PC-3 (cell line): ENCODE data around the gene CCL24. TPM values are rescaled to one million over a fixed set of nuclear protein-coding genes. Genes with fewer than 3 reads are reported as not detected.

ENCODE experiments used
- ATAC-seq: fragments of 200-7000 bp; cut with Tn5 transposase; 2 replicates; pipeline ENCODE4 v1.9.1; 2020; ENCODE audit warnings: mild to moderate bottlenecking, moderate library complexity
- Bru-seq: library from RNA; stranded (reverse); fragments of 400-500 nt; gene quantifications from one replicate; lab custom pipeline; 2021; lab: Mats Ljungman, UMichigan
- BruChase-seq, 2 experiments: library from RNA; stranded (reverse); fragments of 400-500 nt; gene quantifications; one replicate each; lab custom pipeline; 2021; lab: Mats Ljungman, UMichigan
- BruUV-seq: library from RNA; stranded (reverse); fragments of 400-500 nt; replicated peaks from 2 replicates; lab custom pipeline; 2021; lab: Mats Ljungman, UMichigan
- CTCF ChIA-PET: fragments of 300-600 bp; sonication (Branson Sonifier 250); formaldehyde crosslinking; loops from one replicate; lab custom pipeline; 2022; ENCODE audit warnings: antibody characterized with exemption; lab: Charles Lee
- POLR2A ChIA-PET: fragments of 300-600 bp; sonication (Branson Sonifier 250); formaldehyde crosslinking; loops from one replicate; lab custom pipeline; 2022; ENCODE audit warnings: antibody characterized with exemption; ENCODE audit not compliant: unreplicated experiment; lab: Charles Lee
- DNase-seq: peaks from one replicate; pipeline ENCODE4 v3.0.0-alpha.2; 2015
- H2AFZ ChIP-seq: fragments of 300-600 bp; sonication (generic); 2 replicates; pipeline ENCODE4 v1.6.0; 2016; ENCODE audit warnings: antibody characterized with exemption, low read length
- H3F3A ChIP-seq: fragments of 300-600 bp; sonication (generic); one replicate; pipeline ENCODE4 v1.6.0; 2017; ENCODE audit warnings: antibody characterized with exemption, low read length, control low read depth, mild to moderate bottlenecking; ENCODE audit not compliant: unreplicated experiment
- H3K27ac ChIP-seq: fragments of 300-600 bp; sonication (generic); 2 replicates; pipeline ENCODE4 v1.5.1; 2016; ENCODE audit warnings: mild to moderate bottlenecking, low read length
- H3K27me3 ChIP-seq: fragments of 300-600 bp; sonication (generic); 2 replicates; pipeline ENCODE4 v1.6.1; 2016; ENCODE audit warnings: low read length, mixed read lengths
- H3K36me3 ChIP-seq: fragments of 300-600 bp; sonication (generic); 2 replicates; pipeline ENCODE4 v1.6.1; 2016; ENCODE audit warnings: low read depth, mixed run types, low read length, mixed read lengths
- H3K4me1 ChIP-seq: fragments of 300-600 bp; sonication (generic); 2 replicates; pipeline ENCODE4 v1.5.1; 2016; ENCODE audit warnings: low read length; ENCODE audit not compliant: insufficient read depth
- H3K4me2 ChIP-seq: fragments of 300-600 bp; sonication (generic); 2 replicates; pipeline ENCODE4 v1.6.0; 2016; ENCODE audit warnings: low read length
- H3K4me3 ChIP-seq: fragments of 300-600 bp; sonication (generic); 2 replicates; pipeline ENCODE4 v1.5.1; 2016; ENCODE audit warnings: mild to moderate bottlenecking, low read length, mixed read lengths
- H3K79me2 ChIP-seq: fragments of 300-600 bp; sonication (generic); 2 replicates; pipeline ENCODE4 v1.6.1; 2017; ENCODE audit warnings: low read length, mixed read lengths
- H3K9ac ChIP-seq: fragments of 300-600 bp; sonication (generic); 2 replicates; pipeline ENCODE4 v1.6.0; 2016; ENCODE audit warnings: mild to moderate bottlenecking, low read length
- H3K9me2 ChIP-seq: fragments of 300-600 bp; sonication (generic); replicated peaks from 2 replicates; pipeline ENCODE4 v1.6.1; 2016; ENCODE audit warnings: mixed run types, low read length, mixed read lengths
- H3K9me3 ChIP-seq: fragments of 300-600 bp; sonication (generic); 2 replicates; pipeline ENCODE4 v1.6.1; 2016; ENCODE audit warnings: low read length, mixed read lengths
- H4K20me1 ChIP-seq: fragments of 300-600 bp; sonication (generic); 2 replicates; pipeline ENCODE4 v1.6.1; 2016; ENCODE audit warnings: low read length, mixed read lengths
- EZH2 ChIP-seq: fragments of 300-600 bp; sonication (generic); IDR thresholded peaks from one replicate; pipeline ENCODE4 v1.6.1; 2017; ENCODE audit warnings: antibody characterized with exemption, mild to moderate bottlenecking, low read length; ENCODE audit not compliant: unreplicated experiment
- EZH2phosphoT487 ChIP-seq: fragments of 300-600 bp; sonication (generic); IDR thresholded peaks from 2 replicates; pipeline ENCODE4 v1.6.1; 2018; ENCODE audit warnings: mild to moderate bottlenecking, antibody characterized with exemption, low read length, borderline replicate concordance
- intact Hi-C: fragments of 100-400 bp; cut with micrococcal nuclease; formaldehyde crosslinking; loops from 2 replicates; pipeline ENCODE4 v1.9.0; 2023
- long read RNA-seq: library from polyadenylated mRNA; unstranded; transcript quantifications from one replicate; pipeline ENCODE4 v2.0.0, GENCODE V29; 2021; ENCODE audit not compliant: unreplicated experiment
- total RNA-seq: library from RNA; depleted of rRNA; stranded (reverse); fragments of >200 nt; gene quantifications from 2 replicates; pipeline ENCODE4 v1.2.3, GENCODE V29; 2014; rRNA removed
- TF ChIP-seq, protein P1 (sequence below): fragments of 300-600 bp; sonication (generic); conservative IDR thresholded peaks from 2 replicates; pipeline ENCODE4 v1.5.1; 2017; ENCODE audit warnings: antibody characterized with exemption, low read depth, mild to moderate bottlenecking, low read length

The CCL24 gene, protein sequence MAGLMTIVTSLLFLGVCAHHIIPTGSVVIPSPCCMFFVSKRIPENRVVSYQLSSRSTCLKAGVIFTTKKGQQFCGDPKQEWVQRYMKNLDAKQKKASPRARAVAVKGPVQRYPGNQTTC
- not detected in 2 replicates for total RNA-seq
- percentile 10 among the genes with signal in this experiment for Bru-seq, nascent RNA
- percentile 12 among the genes with signal in this experiment for BruChase-seq, experiment 1, labeled RNA remaining after a 6-hour chase
- BruChase-seq, experiment 2, labeled RNA remaining after a 2-hour chase: percentile 10 among the genes with signal in this experiment
- long read RNA-seq: 0 reads

DNA sequence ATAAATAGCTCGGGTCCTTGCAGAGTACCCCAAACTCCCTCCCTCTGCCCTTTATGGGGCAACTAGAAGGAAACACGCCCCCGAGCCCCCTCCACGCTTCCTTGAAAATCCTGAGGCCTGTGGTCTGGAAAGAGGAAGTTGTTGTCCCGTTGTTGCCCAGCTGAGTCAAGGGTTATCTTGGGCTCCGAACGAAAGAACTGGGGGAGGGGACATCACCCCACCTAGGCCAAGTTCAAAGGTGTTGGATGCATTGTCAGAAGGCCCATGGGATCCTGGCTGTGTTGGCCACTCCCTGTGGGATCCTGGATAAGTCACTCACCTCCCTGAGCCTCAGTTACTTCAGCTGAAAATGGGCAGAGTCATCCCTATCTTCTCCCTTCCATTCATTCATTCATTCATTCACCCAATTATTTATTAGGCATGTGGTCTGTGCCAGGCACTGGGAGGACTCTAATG lies at the start of gene CCL24:
CCL24 (minus strand) TSS at position 26 of the 456 bp plus-strand sequence. CDS start 91 bp downstream, outside the sequence.
- ATAC-seq (no peak), DNase-seq (no peak)
- no peak within 1 kb of the TSS for H2AFZ ChIP-seq
- CTCF ChIA-PET: no interaction called here
- no peaks in the 10 kb centered on the region for H3F3A ChIP-seq
- no peaks in the 10 kb centered on the region for H3K9me3 ChIP-seq
- TF ChIP-seq, protein P1, sequence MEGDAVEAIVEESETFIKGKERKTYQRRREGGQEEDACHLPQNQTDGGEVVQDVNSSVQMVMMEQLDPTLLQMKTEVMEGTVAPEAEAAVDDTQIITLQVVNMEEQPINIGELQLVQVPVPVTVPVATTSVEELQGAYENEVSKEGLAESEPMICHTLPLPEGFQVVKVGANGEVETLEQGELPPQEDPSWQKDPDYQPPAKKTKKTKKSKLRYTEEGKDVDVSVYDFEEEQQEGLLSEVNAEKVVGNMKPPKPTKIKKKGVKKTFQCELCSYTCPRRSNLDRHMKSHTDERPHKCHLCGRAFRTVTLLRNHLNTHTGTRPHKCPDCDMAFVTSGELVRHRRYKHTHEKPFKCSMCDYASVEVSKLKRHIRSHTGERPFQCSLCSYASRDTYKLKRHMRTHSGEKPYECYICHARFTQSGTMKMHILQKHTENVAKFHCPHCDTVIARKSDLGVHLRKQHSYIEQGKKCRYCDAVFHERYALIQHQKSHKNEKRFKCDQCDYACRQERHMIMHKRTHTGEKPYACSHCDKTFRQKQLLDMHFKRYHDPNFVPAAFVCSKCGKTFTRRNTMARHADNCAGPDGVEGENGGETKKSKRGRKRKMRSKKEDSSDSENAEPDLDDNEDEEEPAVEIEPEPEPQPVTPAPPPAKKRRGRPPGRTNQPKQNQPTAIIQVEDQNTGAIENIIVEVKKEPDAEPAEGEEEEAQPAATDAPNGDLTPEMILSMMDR: no peak
- TF ChIP-seq EZH2 (no peak), EZH2phosphoT487 (no peak)
- no peak within 1 kb of the TSS for H3K4me3 ChIP-seq
- no peaks in the 10 kb centered on the region for H3K4me1 ChIP-seq
- POLR2A ChIA-PET: no interaction called here
- no TSS peak for BruUV-seq
- H3K27me3 ChIP-seq: no peaks in the 10 kb centered on the region
- H3K36me3 ChIP-seq: no peaks in the 10 kb centered on the region
- H4K20me1 ChIP-seq: no peaks in the 10 kb centered on the region
- no peak within 1 kb of the TSS for H3K27ac ChIP-seq
- no peaks in the 10 kb centered on the region for H3K9me2 ChIP-seq
- no peak within 1 kb of the TSS for H3K9ac ChIP-seq
- no peak within 1 kb of the TSS for H3K4me2 ChIP-seq
- intact Hi-C loops: no loop called here
- H3K79me2 ChIP-seq: no peaks in the 10 kb centered on the region

DNA sequence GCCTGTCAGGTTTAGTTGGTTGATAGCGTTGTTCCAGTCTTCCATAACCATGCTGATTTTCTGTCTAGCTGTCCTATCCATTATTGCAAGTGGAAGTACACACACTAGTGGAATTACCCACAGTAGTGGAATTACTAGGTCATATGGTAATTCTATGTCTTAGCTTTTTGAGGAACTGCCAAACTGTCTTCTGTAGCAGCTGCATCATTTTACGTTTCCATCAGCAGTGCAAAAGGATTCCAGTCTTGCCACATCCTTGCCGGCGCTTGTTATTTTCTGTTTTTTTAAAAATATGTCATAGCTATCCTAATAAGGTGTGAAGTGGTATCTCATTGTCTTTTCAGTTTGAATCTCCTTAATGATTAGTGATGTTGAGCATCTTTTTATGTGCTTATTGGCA lies 48.0 kb upstream of the CCL24 start:
- ATAC-seq (no peak), DNase-seq (no peak)
- intact Hi-C loops: no loop called here
- BruUV-seq: no TSS peak
- H3K4me1 ChIP-seq: no peaks in the 10 kb centered on the region
- H4K20me1 ChIP-seq: no peaks in the 10 kb centered on the region
- H2AFZ ChIP-seq: no peak overlapping the region
- H3K4me2 ChIP-seq: no peak overlapping the region
- TF ChIP-seq, protein P1: no peak
- no peak for TF ChIP-seq EZH2phosphoT487
- no peak for TF ChIP-seq EZH2
- no peak overlapping the region for H3K4me3 ChIP-seq
- H3K36me3 ChIP-seq: no peaks in the 10 kb centered on the region
- H3F3A ChIP-seq: no peaks in the 10 kb centered on the region
- H3K9ac ChIP-seq: no peak overlapping the region
- ChIA-PET CTCF (no interaction called here), POLR2A (no interaction called here)
- H3K27ac ChIP-seq: no peak overlapping the region
- H3K9me2 ChIP-seq: no peaks in the 10 kb centered on the region
- no peaks in the 10 kb centered on the region for H3K9me3 ChIP-seq
- H3K79me2 ChIP-seq: no peaks in the 10 kb centered on the region
- H3K27me3 ChIP-seq: no peaks in the 10 kb centered on the region

DNA sequence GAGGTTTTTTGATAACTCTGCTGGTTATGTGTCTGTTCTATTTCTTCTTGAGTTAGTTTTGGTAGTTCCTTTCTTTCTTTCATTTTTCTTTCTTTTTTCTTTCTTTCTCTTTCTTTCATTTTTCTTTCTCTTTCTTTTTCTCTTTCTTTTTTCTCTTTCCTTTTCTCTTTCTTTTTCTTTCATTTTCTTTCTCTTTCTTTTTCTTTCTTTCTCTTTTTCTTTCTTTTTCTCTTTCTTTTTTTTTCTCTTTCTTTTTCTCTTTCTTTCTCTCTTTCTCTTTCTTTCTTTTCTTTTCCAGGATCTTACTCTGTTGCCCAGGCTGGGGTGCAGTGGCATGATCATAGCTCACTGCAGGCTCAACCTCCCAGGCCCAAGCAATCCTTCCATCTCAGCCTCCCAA lies 44.8 kb upstream of the CCL24 start:
- no peak overlapping the region for H3K27ac ChIP-seq
- H4K20me1 ChIP-seq: no peaks in the 10 kb centered on the region
- no TSS peak for BruUV-seq
- intact Hi-C loops: no loop called here
- H2AFZ ChIP-seq: no peak overlapping the region
- no peak overlapping the region for H3K9ac ChIP-seq
- H3K4me2 ChIP-seq: no peak overlapping the region
- H3K27me3 ChIP-seq: no peaks in the 10 kb centered on the region
- ChIA-PET CTCF (no interaction called here), POLR2A (no interaction called here)
- no peaks in the 10 kb centered on the region for H3K9me2 ChIP-seq
- H3K4me1 ChIP-seq: no peaks in the 10 kb centered on the region
- H3K36me3 ChIP-seq: no peaks in the 10 kb centered on the region
- no peak overlapping the region for H3K4me3 ChIP-seq
- H3F3A ChIP-seq: no peaks in the 10 kb centered on the region
- H3K9me3 ChIP-seq: no peaks in the 10 kb centered on the region
- no peaks in the 10 kb centered on the region for H3K79me2 ChIP-seq
- TF ChIP-seq, protein P1: no peak
- no peak for TF ChIP-seq EZH2
- no peak for TF ChIP-seq EZH2phosphoT487
- DNase-seq: no peak
- no peak for ATAC-seq
